HepG2 (cell line): ENCODE measurements around the gene GUCA2B. TPM values are rescaled to one million over a fixed set of nuclear protein-coding genes. Genes with fewer than 3 reads are reported as not detected.

Experiments
- ATAC-seq: fragments of 200-7000 bp; cut with Tn5 transposase; 3 replicates; pipeline ENCODE4 v1.9.1; 2020; ENCODE audit warnings: mild to moderate bottlenecking, moderate library complexity
- BruUV-seq: library from RNA; stranded (reverse); fragments of 400-500 nt; replicated peaks from 2 replicates; lab custom pipeline; 2021; lab: Mats Ljungman, UMichigan
- CTCF ChIA-PET: fragments of 300-600 bp; formaldehyde crosslinking; extraction: SDS; loops from one replicate; lab custom pipeline; 2021; ENCODE audit warnings: low total read pairs, inconsistent platforms, low intra/inter-chr PET ratio; lab: Yijun Ruan, JAX
- POLR2A ChIA-PET: fragments of 350-600 bp; sonication (Branson Sonifier 250); formaldehyde crosslinking; loops from one replicate; lab custom pipeline; 2020; ENCODE audit warnings: antibody characterized with exemption, inconsistent platforms; lab: Yijun Ruan, JAX
- DNase-seq: peaks from one replicate; pipeline ENCODE4 v3.0.0-alpha.2; 2015; ENCODE audit warnings: low spot score
- FAIRE-seq: peaks from 3 replicates; lab custom pipeline; 2011; peaks lifted over from hg19 to GRCh38; lab: Jason Lieb, UNC
- H2AFZ ChIP-seq: one replicate; pipeline ENCODE4 v1.6.1; 2011; ENCODE audit warnings: low read length, inconsistent platforms
- H3K27ac ChIP-seq: fragments of 300-600 bp; 3 replicates; pipeline ENCODE4 v1.8.0; 2011; ENCODE audit warnings: mixed run types, mild to moderate bottlenecking, mixed read lengths, low read length, inconsistent platforms; ENCODE audit not compliant: insufficient read depth; ENCODE audit errors: extremely low read length
- H3K27me3 ChIP-seq, 2 experiments: fragments of 200-600 bp in 1 of 2; 2 replicates in 1 of 2; 3 replicates in 1 of 2; pipeline versions ENCODE4 v1.6.0 to v1.8.0; 2011; ENCODE audit warnings: low read length in 2 of 2, mild to moderate bottlenecking in 2 of 2, moderate library complexity in 2 of 2, inconsistent platforms in 1 of 2; ENCODE audit not compliant: insufficient read depth in 2 of 2, control insufficient read depth in 1 of 2
- H3K36me3 ChIP-seq, 2 experiments: fragments of 200-600 bp in 1 of 2; replicated peaks in 1 of 2; 2 replicates in 1 of 2; 3 replicates in 1 of 2; pipeline versions ENCODE4 v1.5.1 to v1.8.0; 2011; ENCODE audit warnings: low read length in 2 of 2, inconsistent platforms in 1 of 2; ENCODE audit not compliant: insufficient read depth in 2 of 2, control insufficient read depth in 1 of 2
- H3K4me1 ChIP-seq: 2 replicates; pipeline ENCODE4 v1.5.1; 2012; ENCODE audit warnings: low read length, inconsistent platforms; ENCODE audit not compliant: insufficient read depth
- H3K4me2 ChIP-seq: 2 replicates; pipeline ENCODE4 v1.6.0; 2011; ENCODE audit warnings: low read depth, low read length, inconsistent platforms
- H3K4me3 ChIP-seq, 3 experiments: fragments of 200-600 bp in 1 of 3; sonication (generic), shearing (Covaris generic) in 1 of 3; replicated peaks in 1 of 3; 2 replicates each; pipeline ENCODE4 v1.5.1; 2011 to 2016; ENCODE audit warnings: low read length in 3 of 3, inconsistent platforms in 2 of 3, low read depth in 2 of 3, mild to moderate bottlenecking in 2 of 3, control low read depth in 1 of 3, mixed read lengths in 1 of 3; ENCODE audit not compliant: insufficient read depth in 1 of 3
- H3K79me2 ChIP-seq: one replicate; pipeline ENCODE4 v1.6.1; 2011; ENCODE audit warnings: low read length, inconsistent platforms; ENCODE audit not compliant: insufficient read depth
- H3K9ac ChIP-seq: 2 replicates; pipeline ENCODE4 v1.6.0; 2011; ENCODE audit warnings: mild to moderate bottlenecking, low read depth, low read length, inconsistent platforms; ENCODE audit not compliant: insufficient read depth
- H3K9me3 ChIP-seq: 2 replicates; pipeline ENCODE4 v1.5.1; 2012; ENCODE audit warnings: mild to moderate bottlenecking, low read length
- H4K20me1 ChIP-seq: 2 replicates; pipeline ENCODE4 v1.6.0; 2011; ENCODE audit warnings: inconsistent platforms, mild to moderate bottlenecking, low read length, moderate library complexity; ENCODE audit not compliant: insufficient read depth
- AKAP8 ChIP-seq: sonication (generic); formaldehyde crosslinking; IDR thresholded peaks from 2 replicates; pipeline ENCODE4 v1.5.1; 2020; ENCODE audit warnings: mild to moderate bottlenecking, missing genetic modification reagents
- ATM ChIP-seq: fragments of 450-650 bp; IDR thresholded peaks from 2 replicates; pipeline ENCODE4 v1.7.1; 2017; ENCODE audit warnings: mild to moderate bottlenecking, borderline replicate concordance
- ERF ChIP-seq: IDR thresholded peaks from 2 replicates; pipeline ENCODE4 v1.6.1; 2018; ENCODE audit warnings: missing biosample characterization, missing genetic modification reagents
- FOXK2 ChIP-seq: fragments of 450-650 bp; IDR thresholded peaks from 2 replicates; pipeline ENCODE4 v1.6.1; 2016
- NFYC ChIP-seq: IDR thresholded peaks from 2 replicates; pipeline ENCODE4 v1.6.1; 2016; ENCODE audit warnings: missing genetic modification reagents, missing compliant biosample characterization
- TRIM24 ChIP-seq: sonication (generic); formaldehyde crosslinking; IDR thresholded peaks from 2 replicates; pipeline ENCODE4 v1.8.0; 2022; ENCODE audit warnings: mild to moderate bottlenecking, missing genetic modification reagents
- ZBTB8A ChIP-seq: sonication (generic); formaldehyde crosslinking; IDR thresholded peaks from 2 replicates; pipeline ENCODE4 v1.4.0; 2020; ENCODE audit warnings: mild to moderate bottlenecking, low read depth, missing genetic modification reagents, borderline replicate concordance
- ZFP36 ChIP-seq: fragments of 150-350 bp; IDR thresholded peaks from 2 replicates; pipeline ENCODE4 v1.6.1; 2018; ENCODE audit warnings: borderline replicate concordance, low read length, low read depth; ENCODE audit not compliant: partially characterized antibody
- ZFYVE20 ChIP-seq: sonication (generic); formaldehyde crosslinking; IDR thresholded peaks from 2 replicates; pipeline ENCODE4 v1.8.0; 2023; ENCODE audit warnings: low read depth, mild to moderate bottlenecking, moderate library complexity, missing genetic modification reagents, borderline replicate concordance
- ZNF274 ChIP-seq: sonication (generic); formaldehyde crosslinking; IDR thresholded peaks from 2 replicates; pipeline ENCODE4 v1.5.1; 2020; ENCODE audit warnings: mild to moderate bottlenecking, missing genetic modification reagents
- ZNF619 ChIP-seq: sonication (generic); formaldehyde crosslinking; IDR thresholded peaks from 2 replicates; pipeline ENCODE4 v1.4.0; 2020; ENCODE audit warnings: mild to moderate bottlenecking, missing genetic modification reagents
- ZNF678 ChIP-seq: sonication (generic); formaldehyde crosslinking; IDR thresholded peaks from 2 replicates; pipeline ENCODE4 v1.4.0; 2020; ENCODE audit warnings: mild to moderate bottlenecking, missing genetic modification reagents
- WGBS: methylation state at CpG from one replicate; pipeline ENCODE4 v1.1.6; 2017; ENCODE audit warnings: low lambda C conversion rate; 5-methylcytosine and 5-hydroxymethylcytosine counted together
- in situ Hi-C: cut with HindIII; loops from 2 replicates; pipeline ENCODE4 v1.10.0; 2017; ENCODE audit warnings: low pct_unique_long_range_greater_than_20kb; ENCODE audit not compliant: extremely low pct_ligation_motif_present
- intact Hi-C: fragments of 100-400 bp; cut with micrococcal nuclease; formaldehyde crosslinking; loops from one replicate; pipeline ENCODE4 v1.10.0; 2022; ENCODE audit not compliant: unreplicated experiment
- polyA plus RNA-seq, 8 experiments: library from polyadenylated mRNA; depleted of rRNA in 3 of 8; stranded (reverse) in 7 of 8; unstranded in 1 of 8; fragments of >200 nt; fragmentation: Illumina TruSeq in 4 of 8; extraction: Trizol in 4 of 8; gene quantifications; 2 replicates each; pipeline versions ENCODE4 v1.2.1 to v1.2.3, GENCODE V29; 2011 to 2016; ENCODE audit warnings: low read depth in 4 of 8, missing spikeins in 1 of 8, mixed read lengths in 1 of 8; ENCODE audit not compliant: insufficient read depth in 1 of 8
- total RNA-seq, 5 experiments: library from RNA; depleted of rRNA; stranded (reverse); fragments of >200 nt; fragmentation: Illumina TruSeq; extraction: Trizol; gene quantifications; 2 replicates each; pipeline ENCODE4 v1.2.3, GENCODE V29; 2016; ENCODE audit warnings: low read depth in 1 of 5

GUCA2B gene
- total and polyA plus RNA-seq, 2 of the 13 experiments (the other 11 are each of a cell fraction or from before 2014, with no cell fraction given): not detected

- CTCF ChIA-PET: no interaction called here
- FAIRE-seq (no peak), DNase-seq (no peak)
- Histone ChIP-seq H3K4me2 (no peak overlapping the region), H3K27me3 (no peaks in the 10 kb centered on the region)
- intact Hi-C loops: no loop called here
- POLR2A ChIA-PET: no interaction called here
- in situ Hi-C loops: no loop called here
- TF ChIP-seq AKAP8 (CRISPR knock-in tag): no peak
- TF ChIP-seq ZNF619 (CRISPR knock-in tag): no peak
- TF ChIP-seq ZBTB8A (CRISPR knock-in tag): no peak
- no peak for TF ChIP-seq ZNF678
- no peak for TF ChIP-seq NFYC (CRISPR knock-in tag)
- TF ChIP-seq ERF: no peak
- TF ChIP-seq ZFYVE20 (CRISPR knock-in tag): no peak
- no peak for TF ChIP-seq ZFP36
- no peak for TF ChIP-seq ZNF274 (CRISPR knock-in tag)
- no peak for TF ChIP-seq ATM
- TF ChIP-seq FOXK2: no peak
- TF ChIP-seq TRIM24: no peak
- TF ChIP-seq, all 625 proteins: peak for 0
- ATAC-seq: no peak
- no peak overlapping the region for H3K9ac ChIP-seq
- WGBS: 96% methylated on average over 4 of the region's 4 CpGs
- 0 out of 2 replicates have a peak, but pooled peaks cover 7% of the 10 kb centered on the region for H3K4me1 ChIP-seq
- peaks cover 23 to 77% of the 10 kb centered on the region in 2 experiments for H3K36me3 ChIP-seq
- no peaks in the 10 kb centered on the region for H3K9me3 ChIP-seq
- no peak overlapping the region for H3K27ac ChIP-seq
- no peak overlapping the region for H3K4me3 ChIP-seq
- no peaks in the 10 kb centered on the region for H3K79me2 ChIP-seq
- H4K20me1 ChIP-seq: no peaks in the 10 kb centered on the region
- no peak overlapping the region for H2AFZ ChIP-seq
- BruUV-seq: no TSS peak
These were observed 38.9 kb downstream of the GUCA2B start for GRCh38 chr1:42192106-42192505.
